HG03378 (cell line): ENCODE data around the gene CFAP221.

Experiments
- ATAC-seq: cut with Tn5 transposase; IDR thresholded peaks from one replicate; pipeline ENCODE4 v1.9.1; 2021; ENCODE audit warnings: mild to moderate bottlenecking, moderate library complexity; ENCODE audit not compliant: unreplicated experiment

Gene CFAP221

DNA sequence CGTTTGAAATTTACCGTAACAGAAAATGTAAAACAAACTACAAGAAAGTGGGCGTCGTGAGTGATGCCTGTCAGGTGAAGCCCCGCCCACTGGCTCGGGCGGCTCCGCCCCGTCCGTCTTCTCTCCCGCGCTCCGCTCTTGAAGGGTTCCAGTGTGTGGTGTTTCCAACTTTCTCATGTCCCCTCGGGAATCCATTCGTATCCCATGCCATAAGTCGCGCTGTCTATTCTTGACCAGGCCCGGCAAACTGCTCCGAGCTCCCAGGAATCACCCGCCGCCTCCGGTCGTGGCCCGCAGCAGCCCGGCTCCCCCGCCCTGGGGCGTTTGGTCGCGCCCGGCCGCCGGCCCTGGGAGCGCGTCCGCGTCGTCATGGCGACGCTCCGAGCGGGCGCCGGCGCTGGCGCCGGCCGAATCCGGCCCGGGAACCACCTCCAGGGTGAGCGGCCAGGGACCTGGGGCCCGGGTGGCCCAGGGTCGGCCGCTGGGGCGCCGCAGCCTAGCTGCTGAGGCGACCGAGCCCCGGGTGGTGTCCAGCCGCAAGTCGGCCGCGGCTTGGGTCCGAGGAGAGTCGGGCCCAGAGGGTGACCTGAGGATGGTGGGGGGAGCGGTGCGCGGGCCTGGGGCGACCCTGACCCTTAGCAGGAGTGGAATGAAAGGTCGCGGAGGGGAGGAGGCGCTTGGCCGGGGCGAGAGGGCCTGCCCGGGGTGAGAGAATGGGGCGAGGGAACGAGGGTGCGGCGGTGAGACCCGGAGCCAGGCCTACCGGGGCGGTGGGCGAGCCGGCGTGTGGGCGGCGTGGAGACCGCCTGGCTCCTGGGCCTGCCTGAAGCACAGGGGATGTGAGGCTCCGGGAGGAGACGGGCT, at the start of gene CFAP221:
Gene CFAP221 (plus strand): TSS at position 375 of the 864 bp plus-strand sequence. CDS start 1,683 bp downstream, outside the sequence.
- ATAC-seq, result no peak

DNA sequence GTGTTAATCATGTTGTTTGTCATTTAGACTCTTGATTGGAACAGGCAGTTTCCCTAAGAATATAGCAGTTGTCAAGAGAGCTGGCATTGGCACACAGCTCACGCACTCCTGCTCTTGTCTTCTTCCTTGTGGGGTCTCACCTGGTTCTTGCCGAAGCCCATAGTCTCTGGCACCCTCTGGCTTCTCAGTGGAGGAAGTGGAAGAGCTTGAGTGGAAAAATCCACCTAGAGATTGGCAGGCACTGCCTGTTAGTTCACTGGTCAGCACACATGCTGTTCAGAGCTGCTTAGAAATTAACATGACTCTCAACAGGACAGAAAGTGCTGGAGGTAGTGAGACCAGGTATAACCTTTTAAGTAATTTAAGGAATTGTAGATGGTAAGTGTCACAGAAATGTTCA, 48.3 kb upstream of the CFAP221 start:
- ATAC-seq, result no peak

DNA sequence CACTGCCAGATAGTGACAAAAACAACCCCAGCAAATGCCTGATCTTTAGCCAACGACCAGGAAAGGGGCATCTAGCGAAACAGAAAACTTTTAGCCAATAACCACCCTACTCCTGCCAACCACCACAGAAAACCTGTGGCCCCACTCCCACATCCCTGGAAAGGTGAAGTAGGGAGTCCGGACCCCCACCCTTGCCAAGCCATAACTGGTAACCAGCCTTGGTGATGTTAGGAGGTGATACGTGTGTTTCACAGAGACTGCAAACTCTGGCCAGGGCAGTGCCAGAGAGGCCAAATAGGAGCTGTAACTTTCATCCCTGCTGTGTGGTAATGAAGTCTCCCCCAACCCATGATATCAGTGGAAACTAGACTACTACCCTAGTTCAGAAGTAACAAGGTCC, 47.6 kb upstream of the CFAP221 start:
- no peak for ATAC-seq

DNA sequence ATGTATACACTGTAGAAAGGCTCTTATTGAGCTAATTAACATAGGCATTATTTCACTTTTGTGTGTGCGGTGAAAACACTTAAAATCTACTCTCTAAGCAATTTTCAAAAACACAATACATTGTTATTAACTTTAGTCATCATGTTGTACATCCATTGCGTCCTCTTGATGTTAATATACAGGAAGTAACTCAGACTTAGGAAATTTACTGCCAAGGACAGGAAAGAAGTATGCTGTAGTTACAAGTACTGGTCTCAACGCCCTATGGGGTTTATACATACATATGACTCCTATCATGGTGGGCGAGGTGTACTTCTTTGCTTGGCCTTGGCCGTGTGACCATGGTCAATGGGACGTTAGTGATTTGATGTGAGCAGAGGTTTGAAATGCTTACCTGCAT, 35.5 kb upstream of the CFAP221 start:
- no peak for ATAC-seq

DNA sequence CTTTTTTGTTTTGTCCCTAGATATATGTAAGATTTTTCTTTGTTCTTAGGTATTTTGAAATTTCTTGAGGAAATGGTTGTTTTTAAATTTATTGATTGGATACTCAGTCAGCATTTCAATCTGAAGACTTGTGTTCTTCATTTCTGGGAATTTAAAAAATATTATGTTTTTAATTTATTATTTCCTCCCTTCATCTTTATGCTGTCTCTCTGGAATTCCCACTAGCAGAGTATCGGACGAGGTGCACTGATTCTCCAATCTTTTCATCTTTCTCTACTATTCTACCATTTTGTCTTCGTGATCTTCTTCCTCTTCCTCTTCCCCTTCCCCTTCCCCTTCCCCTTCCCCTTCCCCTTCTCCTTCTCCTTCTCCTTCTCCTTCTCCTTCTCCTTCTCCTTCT, 32.3 kb upstream of the CFAP221 start:
- no peak for ATAC-seq

DNA sequence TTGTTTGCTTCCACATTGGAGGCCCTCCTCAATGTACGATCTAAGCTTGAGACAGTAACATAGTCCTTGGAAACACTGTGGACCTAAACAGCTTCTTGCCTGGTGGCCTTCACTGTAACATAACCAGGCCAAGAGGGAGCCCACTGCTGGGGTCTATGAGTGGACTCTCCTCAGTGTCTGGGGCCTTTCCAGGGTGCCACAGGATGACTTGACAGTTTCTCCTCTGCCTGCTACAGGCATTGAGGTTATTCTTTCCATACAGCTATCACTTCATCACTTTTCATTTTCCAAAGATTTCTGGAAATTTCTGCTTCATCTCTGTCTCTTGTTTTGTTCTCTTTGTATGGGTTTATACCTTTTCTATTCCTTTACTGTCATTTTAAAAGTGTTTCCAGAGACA, 31.3 kb upstream of the CFAP221 start:
- no peak for ATAC-seq

DNA sequence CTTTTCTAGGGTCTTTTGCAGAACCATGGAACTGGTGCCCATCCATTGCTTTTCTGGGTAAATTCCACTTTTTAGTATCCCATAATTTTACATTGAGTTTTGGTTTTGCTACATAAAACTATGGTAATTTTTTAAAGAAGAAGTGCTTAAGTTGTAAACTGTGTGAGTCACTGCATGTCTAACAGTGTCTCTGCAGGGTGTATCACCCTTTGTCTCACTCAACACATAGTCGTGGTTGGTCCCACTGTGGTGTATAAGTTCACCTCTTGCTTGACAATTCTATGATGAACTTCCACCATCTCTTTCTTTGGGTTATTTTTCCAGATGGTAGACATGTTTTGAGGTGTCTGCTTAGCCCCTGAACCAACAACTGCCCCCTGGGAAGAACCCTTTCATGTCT, 30.4 kb upstream of the CFAP221 start:
- ATAC-seq, result no peak

DNA sequence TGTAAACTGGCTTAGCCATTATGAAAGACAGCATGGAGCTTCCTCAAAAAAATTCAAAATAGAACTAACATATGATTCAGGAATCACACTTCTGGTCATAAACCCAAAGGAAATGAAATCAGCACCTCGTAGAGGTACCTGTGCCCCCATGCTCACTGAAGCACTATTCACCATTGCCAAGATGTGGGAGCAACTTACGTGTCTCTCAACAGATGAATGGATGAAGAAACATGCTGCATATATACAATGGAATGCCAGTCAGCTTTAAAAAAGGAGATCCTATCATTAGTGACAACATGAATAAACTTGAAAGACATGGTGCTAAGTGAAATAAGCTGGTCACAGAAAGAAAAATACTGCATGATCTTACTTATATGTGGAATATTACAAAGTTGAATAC, 28.1 kb upstream of the CFAP221 start:
- ATAC-seq, result no peak

DNA sequence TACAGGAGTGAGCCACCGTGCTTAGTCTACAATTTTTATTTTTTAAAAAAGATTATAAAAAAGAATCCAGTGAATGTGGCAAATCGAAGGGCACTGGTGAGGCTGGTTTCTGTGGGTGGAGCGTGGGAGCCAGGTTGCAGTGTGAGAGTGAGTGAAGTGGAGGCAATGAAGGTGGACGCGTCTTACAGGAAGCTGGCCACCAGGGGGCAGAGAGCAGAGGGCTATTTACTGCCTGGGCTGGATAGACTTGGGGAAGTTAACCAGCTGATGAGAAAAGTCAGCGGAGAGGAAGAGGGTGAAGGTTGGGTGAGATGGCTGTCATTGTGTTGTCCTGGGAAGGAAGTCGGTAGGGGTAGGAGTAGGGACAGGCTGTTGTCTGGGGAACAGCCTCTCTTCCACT, 26.8 kb upstream of the CFAP221 start:
- ATAC-seq, result peak; percentile 88

DNA sequence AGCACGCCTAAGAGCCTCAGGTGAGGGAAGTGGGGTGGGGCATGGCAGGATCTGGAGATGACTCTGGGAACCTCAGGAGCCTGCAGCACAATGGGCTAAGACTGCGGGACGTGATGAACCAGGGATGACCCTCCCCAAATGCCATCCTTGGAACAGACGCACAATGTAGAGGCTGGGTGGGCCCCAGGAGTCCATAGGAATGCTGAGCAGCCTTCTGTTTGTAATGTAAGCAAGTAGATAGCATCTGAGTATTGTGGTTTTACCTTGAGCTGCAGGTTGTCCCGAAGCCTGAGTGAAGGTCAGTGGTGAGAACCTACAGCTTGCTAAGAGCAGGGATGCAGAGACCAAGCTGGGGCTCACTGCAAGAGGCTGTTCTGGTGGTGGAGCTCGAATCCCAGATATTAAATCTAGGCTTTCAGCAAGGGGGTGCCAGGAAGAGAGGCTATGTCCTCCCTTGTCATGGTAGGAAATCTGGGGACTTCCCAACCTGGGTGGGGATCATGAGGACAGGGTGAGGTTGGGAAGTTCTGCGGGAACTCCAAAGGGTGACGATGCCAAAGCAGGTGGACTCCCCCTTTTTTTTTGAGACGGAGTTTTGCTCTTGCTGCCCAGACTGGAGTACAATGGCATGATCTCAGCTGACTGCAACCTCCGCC, 25.7 kb upstream of the CFAP221 start:
- ATAC-seq, result no peak

DNA sequence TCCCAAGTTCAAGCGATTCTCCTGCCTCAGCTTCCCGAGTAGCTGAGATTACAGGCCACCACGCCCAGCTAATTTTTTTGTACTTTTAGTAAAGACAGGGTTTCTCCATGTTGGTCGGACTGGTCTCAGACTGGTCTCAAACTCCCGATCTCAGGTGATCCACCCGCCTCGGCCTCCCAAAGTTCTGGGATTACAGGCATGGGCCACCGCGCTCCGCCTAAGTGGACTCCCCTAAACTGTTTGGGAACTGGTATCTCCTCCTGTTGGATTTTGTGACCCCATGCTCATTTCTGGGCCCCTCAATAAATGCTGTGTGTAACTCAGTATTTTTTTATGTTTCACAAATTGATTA, 25.2 kb upstream of the CFAP221 start:
- ATAC-seq, result no peak

DNA sequence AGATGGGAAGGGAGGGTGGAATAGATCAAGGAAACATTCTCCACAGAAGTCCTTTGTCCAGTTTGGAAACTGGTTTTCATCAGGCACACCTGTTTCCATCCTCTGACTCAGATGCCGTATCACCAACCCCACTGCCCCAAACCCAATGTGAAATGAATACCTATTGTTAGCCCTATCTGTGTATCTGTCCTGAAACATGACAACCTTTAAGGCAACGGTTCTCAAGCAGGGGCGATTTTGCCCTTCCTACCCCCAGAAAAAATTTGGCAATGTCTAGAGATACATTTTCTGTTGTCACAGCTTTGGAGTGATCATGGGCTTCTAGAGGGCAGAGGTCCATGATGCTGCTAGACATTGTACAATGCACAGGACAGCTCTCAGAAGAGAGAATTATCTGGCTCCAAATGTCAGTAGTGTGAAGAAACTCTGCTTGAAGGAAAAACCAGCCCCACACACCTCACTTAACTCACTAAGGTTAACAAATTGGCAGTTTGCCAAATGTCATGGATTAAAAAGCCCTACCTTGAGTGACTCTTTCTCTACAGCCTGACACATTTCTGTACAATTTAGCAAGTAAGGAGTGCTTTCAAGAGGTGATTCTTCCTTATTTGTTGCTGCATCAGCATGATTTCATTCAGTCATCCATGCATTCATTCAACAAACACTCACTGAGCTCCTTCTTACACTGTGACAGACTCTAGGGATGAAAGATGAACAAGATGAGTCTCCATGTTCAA, 23.4 kb upstream of the CFAP221 start:
- ATAC-seq, result no peak

DNA sequence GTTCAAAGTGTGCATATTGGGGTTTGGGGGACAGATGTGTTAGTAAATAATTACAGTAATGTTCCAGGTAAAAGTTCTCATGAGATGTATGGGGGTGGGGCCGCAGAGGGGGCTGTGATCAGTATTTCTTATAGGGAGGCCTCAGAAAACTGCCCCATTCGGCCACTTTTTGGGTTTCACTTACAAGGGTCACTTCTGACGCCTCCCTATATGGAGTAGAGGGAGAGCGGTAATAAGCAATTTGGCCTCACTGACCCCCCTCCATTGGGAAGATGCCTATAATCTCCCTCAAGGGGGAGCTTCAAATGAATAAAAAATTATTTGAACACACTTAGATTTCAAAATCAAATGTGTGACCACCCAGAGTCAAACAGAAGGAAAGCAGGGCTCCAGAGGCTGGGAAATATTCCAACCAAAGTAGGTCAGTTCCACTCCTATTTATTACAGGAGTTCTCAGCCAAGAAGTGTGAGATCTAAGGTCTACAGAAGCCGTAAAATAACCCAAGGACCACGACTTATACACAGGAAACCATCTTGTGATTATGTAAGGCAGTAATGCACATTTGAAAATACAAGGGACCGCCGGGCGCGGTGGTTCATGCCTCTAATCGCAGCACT, 22.7 kb upstream of the CFAP221 start:
- no peak for ATAC-seq

DNA sequence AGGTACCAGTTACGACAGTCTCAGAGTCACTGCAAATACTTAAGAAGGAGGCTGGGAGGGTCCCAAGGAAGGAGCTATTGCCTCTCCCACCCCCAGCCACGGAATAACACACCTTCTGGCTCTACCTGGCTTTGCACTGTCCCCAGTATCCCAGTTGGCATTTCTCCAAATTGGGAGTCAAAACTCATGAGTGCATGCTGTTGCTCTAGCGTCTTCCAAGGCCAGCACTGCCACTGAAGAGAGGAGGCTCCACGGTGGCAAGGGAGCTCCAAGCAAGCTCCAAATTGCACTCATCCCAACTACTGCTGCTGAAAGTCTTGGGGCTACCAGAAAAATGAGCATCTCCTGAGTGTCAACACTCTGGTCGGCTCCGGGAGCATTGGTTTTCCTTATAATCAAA, 21.6 kb upstream of the CFAP221 start:
- no peak for ATAC-seq

DNA sequence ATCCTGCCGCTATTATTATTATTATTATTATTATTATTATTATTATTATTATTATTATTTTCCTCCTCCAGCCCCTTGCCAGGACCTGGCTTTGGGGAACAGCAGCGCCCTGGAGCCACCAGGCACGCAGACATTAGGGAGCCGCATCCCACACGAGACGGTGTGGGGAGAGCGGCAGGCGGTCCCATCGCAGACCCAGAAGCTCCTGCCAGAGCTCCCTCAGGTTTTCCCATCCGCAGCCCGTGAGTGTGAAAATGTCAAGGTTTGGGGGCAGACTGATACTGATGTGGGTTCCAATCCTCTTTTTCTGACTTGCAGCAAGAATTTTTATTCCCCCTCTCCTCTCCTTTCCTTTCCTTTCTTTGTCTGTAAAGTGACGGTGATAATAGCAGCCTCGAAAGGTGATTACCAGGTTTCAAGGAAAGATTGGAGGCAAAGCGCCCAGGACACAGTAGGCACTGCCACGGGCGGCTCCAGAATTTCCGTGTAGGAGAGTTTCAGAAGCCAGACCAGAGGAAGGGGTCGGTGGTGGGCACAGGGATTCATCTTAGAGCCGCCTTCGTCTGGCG, 20.8 kb upstream of the CFAP221 start:
- no peak for ATAC-seq

DNA sequence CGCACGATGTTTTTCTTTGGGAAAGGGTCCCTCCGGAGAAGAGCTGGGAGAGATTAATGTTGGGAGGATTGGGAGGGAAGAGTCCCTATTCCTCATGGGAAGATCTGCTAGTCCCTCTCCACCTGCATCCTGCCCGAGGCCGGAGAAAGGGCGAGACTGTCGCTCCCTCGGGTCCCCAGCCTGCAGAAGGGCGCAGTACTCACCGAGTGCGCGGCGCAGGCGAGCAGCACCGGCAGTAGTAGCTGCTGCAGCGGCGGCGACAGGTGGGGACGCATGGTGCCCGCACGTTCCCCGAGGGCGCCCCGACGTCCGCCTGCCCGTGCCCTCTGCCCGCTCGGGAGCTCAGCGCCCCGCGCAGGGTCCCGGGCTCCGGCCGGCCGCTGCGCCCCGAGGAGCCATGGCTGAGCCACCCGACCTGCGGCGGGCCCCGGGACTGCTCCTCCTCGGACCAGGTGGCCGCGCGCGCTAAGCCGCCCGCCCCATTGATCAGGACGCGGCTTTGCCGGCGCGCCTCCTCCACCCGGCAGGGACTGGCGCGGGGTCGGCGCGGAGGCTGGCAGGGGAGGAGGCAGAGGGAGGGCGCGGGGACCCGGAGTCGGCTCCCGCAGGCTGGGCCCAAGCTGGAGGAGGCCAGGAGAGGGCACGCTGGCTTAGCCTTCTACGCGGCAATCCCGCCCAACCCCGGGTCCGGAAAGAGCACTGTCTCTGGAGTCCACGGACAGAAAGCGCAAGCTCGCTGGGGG, 20.1 kb upstream of the CFAP221 start, which contains the start of gene SCTR:
Gene SCTR (minus strand): TSS at position 532 of the 743 bp plus-strand sequence. CDS start 257 bp downstream, at position 275.
- ATAC-seq, result no peak

DNA sequence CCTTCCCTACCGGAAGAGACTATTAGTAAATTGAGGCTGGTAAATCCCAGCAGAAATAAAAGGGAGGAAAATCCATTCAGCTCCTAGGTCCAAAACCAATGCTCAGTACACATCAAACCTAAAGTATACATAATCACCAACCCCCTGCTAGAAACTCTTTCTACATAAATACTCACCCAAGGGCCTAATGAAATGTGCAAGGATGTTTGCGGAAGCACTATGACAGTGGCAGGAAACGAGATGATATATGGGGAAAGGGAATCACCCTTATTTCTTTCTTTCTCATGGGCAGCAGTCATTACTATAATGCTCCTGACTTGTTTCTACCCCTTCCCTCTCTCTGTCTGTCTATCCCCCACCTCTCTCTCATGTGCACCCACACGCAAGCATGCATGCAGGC, 18.6 kb upstream of the CFAP221 start:
- no peak for ATAC-seq

DNA sequence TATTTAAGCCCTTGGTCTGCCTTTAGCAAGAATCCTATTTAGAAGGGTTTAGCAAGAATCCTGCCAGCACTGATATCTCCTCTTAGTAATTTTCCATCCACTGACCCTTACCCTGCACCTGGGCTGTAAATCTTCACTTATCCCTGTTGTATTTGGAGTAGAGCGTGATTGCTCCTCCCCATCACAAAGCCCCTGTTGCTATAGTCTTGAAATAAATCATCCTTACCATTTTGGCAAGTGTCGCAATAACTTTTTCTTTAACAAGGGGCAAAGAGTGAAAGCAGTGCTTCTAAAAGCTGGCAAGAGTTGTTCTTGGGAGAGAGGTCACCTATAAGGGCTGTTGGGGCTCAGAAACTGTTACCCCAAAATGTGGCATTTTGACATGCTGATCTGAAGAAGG, 16.2 kb upstream of the CFAP221 start:
- no peak for ATAC-seq

DNA sequence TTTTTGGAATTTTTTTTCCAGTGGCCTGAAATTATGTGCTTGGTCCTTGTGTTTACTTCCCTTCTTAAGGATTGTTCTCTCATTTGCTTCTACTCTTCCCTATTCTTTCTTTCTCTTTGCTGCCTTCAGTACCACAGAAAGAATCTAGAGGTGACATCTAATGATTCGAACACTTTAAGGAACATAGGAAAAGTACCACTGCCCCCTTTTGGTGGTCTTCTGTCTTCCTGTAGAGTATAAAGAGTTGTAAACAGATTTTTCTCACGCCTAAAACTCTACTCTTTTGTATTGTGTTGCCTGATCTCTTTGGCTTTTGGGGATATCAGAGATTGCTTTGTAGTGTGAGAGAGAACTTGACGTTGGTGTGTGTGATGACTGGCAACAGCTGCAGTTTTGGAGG, 13.0 kb upstream of the CFAP221 start:
- no peak for ATAC-seq

DNA sequence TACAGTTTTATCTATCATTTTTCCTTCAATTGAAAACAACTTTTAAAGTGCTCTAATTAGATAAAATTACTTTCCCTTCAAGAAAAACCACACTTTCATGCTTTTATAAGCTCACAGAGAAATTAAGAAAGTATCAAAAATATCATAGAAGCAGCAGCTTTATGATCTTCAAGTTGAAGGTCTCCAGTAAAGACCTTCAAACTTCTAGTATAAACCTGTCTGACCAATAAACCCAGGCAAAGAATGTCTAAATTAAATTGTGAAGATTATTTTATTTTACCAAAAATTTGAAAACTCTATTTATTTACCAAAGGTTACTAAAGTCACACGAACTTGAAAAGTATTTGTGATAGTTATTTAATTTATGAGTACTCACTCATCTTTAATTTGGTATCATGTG, 10.7 kb upstream of the CFAP221 start:
- ATAC-seq, result no peak
